ENCODE results near the gene OR52N4. TPM values are rescaled to one million over a fixed set of nuclear protein-coding genes. Genes with fewer than 3 reads are reported as not detected.

OR52N4 gene
- total and polyA plus RNA-seq, 4 donors: 0.78 to 1.2 (median 0.87) TPM; not detected in 1

- no peak overlapping the region for H3K4me3 ChIP-seq (ENCODE audit: low read length in 2 of 2)
- ATAC-seq (ENCODE audit: low FRiP score) (no peak), DNase-seq (no peak)
- 85 to 86% methylated on average over 6 of the region's 6 CpGs for WGBS, 2 donors
- intact Hi-C loops (cut with DNase I): no loop called here
- H3K27ac ChIP-seq (ENCODE audit: low read depth in 1 of 2, low read length in 2 of 2): no peak overlapping the region
- no peaks in the 10 kb centered on the region for H3K27me3 ChIP-seq (ENCODE audit: control insufficient read depth in 1 of 2, insufficient read depth in 2 of 2, low read length in 1 of 2)
- H3K4me1 ChIP-seq (ENCODE audit: control insufficient read depth in 1 of 2, insufficient read depth in 2 of 2, low read length in 2 of 2): no peaks in the 10 kb centered on the region
- H3K9me3 ChIP-seq (ENCODE audit: control insufficient read depth, low read length): no peaks in the 10 kb centered on the region
- H3K36me3 ChIP-seq (ENCODE audit: control insufficient read depth in 1 of 2, insufficient read depth in 2 of 2, low read length in 1 of 2): no peaks in the 10 kb centered on the region
Observed at GRCh38 chr11:5796541-5796940, 42.5 kb downstream of the OR52N4 start.

- 78 to 86% methylated on average over 5 of the region's 5 CpGs for WGBS, 2 donors
- Histone ChIP-seq H3K27me3 (ENCODE audit: control insufficient read depth in 1 of 2, insufficient read depth in 2 of 2, low read length in 1 of 2) (no peaks in the 10 kb centered on the region), H3K9me3 (ENCODE audit: control insufficient read depth, low read length) (peaks cover 3% of the 10 kb centered on the region), H3K4me3 (ENCODE audit: low read length in 2 of 2) (no peak overlapping the region), H3K27ac (ENCODE audit: low read depth in 1 of 2, low read length in 2 of 2) (no peak overlapping the region), H3K4me1 (ENCODE audit: control insufficient read depth in 1 of 2, insufficient read depth in 2 of 2, low read length in 2 of 2) (no peaks in the 10 kb centered on the region), H3K36me3 (ENCODE audit: control insufficient read depth in 1 of 2, insufficient read depth in 2 of 2, low read length in 1 of 2) (no peaks in the 10 kb centered on the region)
- DNase-seq: no peak
- intact Hi-C loops (cut with DNase I): loop anchor here in 1 of 2 donors (10.0 kb wide), 1 partner anchor 679 kb away; no protein-coding TSS in a partner anchor
- no peak for ATAC-seq (ENCODE audit: low FRiP score)
Observed at GRCh38 chr11:5803982-5804381, 49.9 kb downstream of the OR52N4 start.

Other genes with a start within 250 kb of the OR52N4 start
- under 1 TPM; 0.71 to 0.99 TPM for gene UBQLN3, start 244.3 kb upstream of the OR52N4 start, total RNA-seq
- gene UBQLN3, start 244.3 kb upstream of the OR52N4 start, polyA plus RNA-seq: not detected
- gene UBQLNL, start 237.5 kb upstream of the OR52N4 start, total RNA-seq: 1 to 10 TPM in 1 of 2 donors, under 1 TPM in 1; 0.88 to 1.3 TPM
- gene UBQLNL, start 237.5 kb upstream of the OR52N4 start, polyA plus RNA-seq: 1 to 10 TPM in 1 of 2 donors, not detected in 1; 1.6 TPM
- under 1 TPM; 0.78 to 0.96 TPM for gene OR52H1, start 205.7 kb upstream of the OR52N4 start, total RNA-seq
- not detected for gene OR52H1, start 205.7 kb upstream of the OR52N4 start, polyA plus RNA-seq
- gene OR52B6, start 173.4 kb upstream of the OR52N4 start, total RNA-seq: not detected
- not detected for gene OR52B6, start 173.4 kb upstream of the OR52N4 start, polyA plus RNA-seq
- 1 to 10 TPM; 2.1 to 5.1 TPM for gene TRIM6, start 157.6 kb upstream of the OR52N4 start, total RNA-seq
- 1 to 10 TPM; 3.6 to 6.3 TPM for gene TRIM6, start 157.6 kb upstream of the OR52N4 start, polyA plus RNA-seq
- 1 to 10 TPM; 5.6 to 9.2 TPM for gene TRIM34, start 129.2 kb upstream of the OR52N4 start, total RNA-seq
- 1 to 10 TPM; 5.1 to 5.8 TPM for gene TRIM34, start 129.2 kb upstream of the OR52N4 start, polyA plus RNA-seq
- 10 to 100 TPM; 38.8 to 42.0 TPM for gene TRIM5, start 69.2 kb upstream of the OR52N4 start, total RNA-seq
- 10 to 100 TPM; 16.0 to 21.0 TPM for gene TRIM5, start 69.2 kb upstream of the OR52N4 start, polyA plus RNA-seq
- 100 to 1,000 TPM in 1 of 2 donors, 10 to 100 TPM in 1; 71.4 to 109 TPM for gene TRIM22, start 64.5 kb upstream of the OR52N4 start, total RNA-seq
- 100 to 1,000 TPM in 1 of 2 donors, 10 to 100 TPM in 1; 39.9 to 110 TPM for gene TRIM22, start 64.5 kb upstream of the OR52N4 start, polyA plus RNA-seq
- under 1 TPM; 0.24 to 0.26 TPM for gene OR56B1, start 17.8 kb upstream of the OR52N4 start, total RNA-seq
- not detected for gene OR56B1, start 17.8 kb upstream of the OR52N4 start, polyA plus RNA-seq
- not detected for gene OR52N5, start 29.1 kb downstream of the OR52N4 start, total RNA-seq
- gene OR52N5, start 29.1 kb downstream of the OR52N4 start, polyA plus RNA-seq: not detected
- gene OR52N1, start 37.0 kb downstream of the OR52N4 start, total RNA-seq: not detected
- gene OR52N1, start 37.0 kb downstream of the OR52N4 start, polyA plus RNA-seq: not detected
- gene OR52N2, start 54.7 kb downstream of the OR52N4 start, total RNA-seq: not detected
- under 1 TPM in 1 of 2 donors, not detected in 1; 0.13 TPM for gene OR52N2, start 54.7 kb downstream of the OR52N4 start, polyA plus RNA-seq
- gene OR52E6, start 87.7 kb downstream of the OR52N4 start, total RNA-seq: not detected
- not detected for gene OR52E6, start 87.7 kb downstream of the OR52N4 start, polyA plus RNA-seq
- not detected for gene OR52E8, start 103.4 kb downstream of the OR52N4 start, total RNA-seq
- not detected for gene OR52E8, start 103.4 kb downstream of the OR52N4 start, polyA plus RNA-seq
- not detected for gene OR52E4, start 126.4 kb downstream of the OR52N4 start, total RNA-seq
- not detected for gene OR52E4, start 126.4 kb downstream of the OR52N4 start, polyA plus RNA-seq
- gene OR52E5, start 139.0 kb downstream of the OR52N4 start, total RNA-seq: not detected
- gene OR52E5, start 139.0 kb downstream of the OR52N4 start, polyA plus RNA-seq: not detected
- not detected for gene OR56A3, start 188.0 kb downstream of the OR52N4 start, total RNA-seq
- not detected for gene OR56A3, start 188.0 kb downstream of the OR52N4 start, polyA plus RNA-seq
- not detected for gene OR56A5, start 214.3 kb downstream of the OR52N4 start, total RNA-seq
- not detected for gene OR56A5, start 214.3 kb downstream of the OR52N4 start, polyA plus RNA-seq
- not detected for gene OR52L1, start 232.7 kb downstream of the OR52N4 start, total RNA-seq
- not detected for gene OR52L1, start 232.7 kb downstream of the OR52N4 start, polyA plus RNA-seq

Measured in aorta (tissue), 5 donors.